ENCODE measurements around the gene TMEM204.

Gene TMEM204

DNA sequence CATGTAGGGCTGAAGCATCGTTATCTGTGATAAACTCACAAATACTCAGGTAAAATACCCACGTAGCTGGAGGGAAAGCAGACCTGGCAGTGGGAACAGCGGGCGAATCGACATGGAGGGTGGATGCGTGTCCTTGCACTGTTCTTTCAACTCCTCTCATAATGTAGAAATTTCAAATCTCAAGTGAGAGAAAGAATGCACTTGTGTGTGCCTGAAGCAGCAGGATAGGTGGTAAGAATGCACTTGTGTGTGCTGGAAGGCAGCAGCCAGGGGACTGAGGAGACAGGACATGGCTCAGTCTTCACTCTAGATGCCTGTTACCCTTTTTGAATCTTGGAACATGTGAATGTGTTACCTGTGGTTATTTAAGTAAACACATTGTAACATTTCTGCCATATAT is 68.0 kb downstream of the TMEM204 start:
- no peak for DNase-seq

DNA sequence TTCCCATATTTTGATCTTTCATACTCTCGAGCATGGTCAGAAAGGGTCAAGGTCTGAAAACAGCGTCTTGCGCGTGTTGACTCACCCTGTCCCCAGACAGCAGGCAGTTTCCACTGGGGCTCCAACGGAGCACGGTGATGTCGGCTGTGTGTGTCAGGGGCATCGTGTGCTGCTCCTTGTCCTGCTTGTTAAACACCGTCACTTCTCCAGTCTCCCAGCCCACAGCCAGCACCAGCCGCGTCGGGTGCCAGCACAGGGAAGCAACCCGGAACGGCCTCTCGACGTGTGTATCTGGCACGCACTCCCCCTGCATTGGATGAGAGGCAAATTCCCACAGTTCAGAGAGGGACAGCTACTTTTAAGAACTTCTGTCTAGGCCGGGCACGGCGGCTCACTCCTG is 68.8 kb downstream of the TMEM204 start:
- no peak for DNase-seq
